Lung microvascular endothelial cell (primary cell): Measurements from ENCODE around the gene ZRANB2. TPM values are rescaled to one million over a fixed set of nuclear protein-coding genes. Genes with fewer than 3 reads are reported as not detected.

Experiments used
- DNase-seq, 2 donors: peaks; one replicate each; pipeline versions ENCODE4 v3.0.0 to v3.0.0-alpha.2; 2010; ENCODE audit warnings: low read depth in 2 of 2
- total RNA-seq: library from RNA; depleted of rRNA; stranded (reverse); fragments of >200 nt; gene quantifications from 2 replicates; pipeline ENCODE4 v1.2.1, GENCODE V29; 2014

ZRANB2 gene
- total RNA-seq, 1 donor from 2014 or later, result 19.6 TPM

- DNase-seq, result no peak
These were observed 50.8 kb downstream of the ZRANB2 start for GRCh38 chr1:71030026-71030425.

DNA sequence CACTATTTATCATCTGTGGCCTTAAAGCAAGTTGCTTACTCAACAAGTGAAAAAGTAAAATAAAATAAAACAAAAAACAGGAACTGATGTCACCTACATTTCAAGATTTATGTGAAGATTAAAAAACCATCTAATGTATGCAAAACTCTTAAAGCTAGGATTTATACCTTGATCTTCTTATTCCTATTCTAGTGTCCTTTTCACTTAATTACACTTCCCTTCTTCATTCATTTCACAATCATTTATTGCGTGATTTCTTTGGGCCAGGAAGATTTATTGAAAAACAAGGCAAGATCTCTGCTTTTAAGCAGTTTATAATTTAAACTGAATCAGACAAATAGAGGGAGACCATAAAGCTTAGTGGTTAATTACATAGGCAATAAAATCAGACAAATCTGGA, 51.9 kb downstream of the ZRANB2 start:
- no peak for DNase-seq

- DNase-seq, result no peak
These were observed 52.8 kb downstream of the ZRANB2 start for GRCh38 chr1:71027991-71028390.

DNA sequence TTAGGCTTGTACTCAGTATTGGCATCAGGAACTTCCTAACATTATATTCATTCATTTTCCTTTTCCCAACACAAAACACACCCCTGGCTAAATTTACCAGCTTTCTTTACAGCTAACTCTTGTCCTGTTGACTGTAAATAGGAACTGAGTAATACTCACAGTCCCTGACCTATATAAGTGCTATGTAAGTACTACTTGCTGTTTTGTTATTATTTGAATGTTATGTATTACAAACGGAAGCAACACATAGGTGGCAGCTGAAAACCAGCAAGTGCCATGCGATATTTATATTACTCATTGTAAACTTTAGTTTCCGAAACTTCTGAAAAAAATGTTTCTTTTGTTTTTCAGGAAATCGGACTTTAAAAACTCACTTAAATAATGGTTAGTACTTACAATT, 54.7 kb downstream of the ZRANB2 start:
- peak in 1 of 2 donors; percentile 67 for DNase-seq

- no peak for DNase-seq
These were observed 57.3 kb downstream of the ZRANB2 start for GRCh38 chr1:71023515-71023914.

GRCh38 chr1:71019233-71019969, 61.4 kb downstream of the ZRANB2 start:
- no peak for DNase-seq

GRCh38 chr1:71018791-71019190, 62.0 kb downstream of the ZRANB2 start:
- DNase-seq, result no peak

DNA sequence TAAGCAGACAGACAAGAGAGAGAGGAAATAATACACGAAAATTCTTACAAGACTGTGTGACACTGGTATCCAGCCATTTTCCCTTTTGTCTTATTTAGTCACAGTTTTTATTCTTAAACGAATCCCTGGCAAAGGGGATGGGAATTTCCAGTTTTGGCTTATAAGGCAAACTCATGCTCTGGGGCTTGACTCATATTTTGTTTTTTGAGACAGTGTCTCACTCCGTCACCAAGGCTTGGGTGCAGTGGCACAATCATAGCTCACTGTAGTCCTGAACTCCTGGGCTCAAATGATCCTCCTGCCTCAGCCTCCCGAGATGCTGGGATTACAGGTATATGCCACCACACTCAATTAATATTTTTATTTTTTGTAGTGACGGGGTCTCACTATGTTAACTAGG, 65.1 kb downstream of the ZRANB2 start:
- DNase-seq, result peak; percentile 15 to 17

GRCh38 chr1:71014178-71014579, 66.7 kb downstream of the ZRANB2 start:
- DNase-seq, result no peak

Other genes starting within 250 kb of the ZRANB2 start
- under 0.01 TPM in 2 replicates for gene PTGER3, start 33.2 kb downstream of the ZRANB2 start, total RNA-seq